Mesothelial cell of epicardium (in vitro differentiated cells): ENCODE measurements around the gene ZPLD1. TPM values are rescaled to one million over a fixed set of nuclear protein-coding genes. Genes with fewer than 3 reads are reported as not detected.

Experiments used
- DNase-seq, 2 experiments: peaks; one replicate each; pipeline ENCODE4 v3.0.0; 2021; ENCODE audit warnings: low spot score in 2 of 2; ENCODE audit not compliant: unreplicated experiment in 2 of 2
- H3K27ac Mint-ChIP-seq: 2 replicates; pipeline ENCODE4 v1.8.0; 2021; ENCODE audit warnings: mixed read lengths
- H3K27me3 Mint-ChIP-seq: 2 replicates; pipeline ENCODE4 v1.8.0; 2021; ENCODE audit warnings: low read depth, mixed read lengths
- H3K36me3 Mint-ChIP-seq: 2 replicates; pipeline ENCODE4 v1.8.0; 2021; ENCODE audit warnings: mixed read lengths
- H3K4me1 Mint-ChIP-seq: 2 replicates; pipeline ENCODE4 v1.8.0; 2021; ENCODE audit warnings: mixed read lengths
- H3K4me3 Mint-ChIP-seq: 2 replicates; pipeline ENCODE4 v1.8.0; 2021; ENCODE audit warnings: mild to moderate bottlenecking, moderate library complexity, mixed read lengths
- H3K9me3 Mint-ChIP-seq: 2 replicates; pipeline ENCODE4 v1.8.0; 2021; ENCODE audit warnings: mixed read lengths
- CTCF ChIP-seq: fragments of 200-600 bp; sonication (generic); IDR thresholded peaks from one replicate; pipeline ENCODE4 v1.5.0; 2021; ENCODE audit warnings: antibody characterized with exemption; ENCODE audit not compliant: unreplicated experiment
- total RNA-seq: library from RNA; stranded (reverse); gene quantifications from 3 replicates; pipeline ENCODE4 v1.2.1, GENCODE V29; 2021

ZPLD1 gene
- total RNA-seq, 1 donor from 2014 or later: 0.07 TPM

- no peak overlapping the region for H3K27ac Mint-ChIP-seq
- H3K4me1 Mint-ChIP-seq: no peaks in the 10 kb centered on the region
- TF ChIP-seq CTCF: no peak
- no peak for DNase-seq
- no peaks in the 10 kb centered on the region for H3K27me3 Mint-ChIP-seq
- no peaks in the 10 kb centered on the region for H3K9me3 Mint-ChIP-seq
- no peak overlapping the region for H3K4me3 Mint-ChIP-seq
- H3K36me3 Mint-ChIP-seq: no peaks in the 10 kb centered on the region
Measured at GRCh38 chr3:102398176-102398575, 36.6 kb upstream of the ZPLD1 start.

- Mint-ChIP-seq H3K4me1 (no peaks in the 10 kb centered on the region), H3K36me3 (no peaks in the 10 kb centered on the region), H3K4me3 (no peak overlapping the region), H3K27me3 (no peaks in the 10 kb centered on the region), H3K27ac (no peak overlapping the region), H3K9me3 (no peaks in the 10 kb centered on the region)
- DNase-seq: no peak
- TF ChIP-seq CTCF: no peak
Measured at GRCh38 chr3:102398666-102399065, 36.1 kb upstream of the ZPLD1 start.

- no peak for TF ChIP-seq CTCF
- H3K27me3 Mint-ChIP-seq: no peaks in the 10 kb centered on the region
- no peak for DNase-seq
- H3K9me3 Mint-ChIP-seq: no peaks in the 10 kb centered on the region
- H3K36me3 Mint-ChIP-seq: no peaks in the 10 kb centered on the region
- H3K27ac Mint-ChIP-seq: no peak overlapping the region
- no peaks in the 10 kb centered on the region for H3K4me1 Mint-ChIP-seq
- H3K4me3 Mint-ChIP-seq: no peak overlapping the region
Measured at GRCh38 chr3:102400142-102400541, 34.7 kb upstream of the ZPLD1 start.

GRCh38 chr3:102400766-102401165 is 34.0 kb upstream of the ZPLD1 start:
- H3K27ac Mint-ChIP-seq: no peak overlapping the region
- no peak for DNase-seq
- no peak for TF ChIP-seq CTCF

GRCh38 chr3:102410616-102411015 is 24.2 kb upstream of the ZPLD1 start:
- Mint-ChIP-seq H3K9me3 (no peaks in the 10 kb centered on the region), H3K27ac (no peak overlapping the region), H3K4me1 (peaks cover 2% of the 10 kb centered on the region), H3K36me3 (no peaks in the 10 kb centered on the region), H3K27me3 (peaks cover 8% of the 10 kb centered on the region), H3K4me3 (no peak overlapping the region)
- no peak for DNase-seq
- no peak for TF ChIP-seq CTCF

More at GRCh38 chr3:102400766-102401165, 34.0 kb upstream of the ZPLD1 start:
- Mint-ChIP-seq H3K4me1 (no peaks in the 10 kb centered on the region), H3K27me3 (no peaks in the 10 kb centered on the region), H3K9me3 (no peaks in the 10 kb centered on the region), H3K36me3 (no peaks in the 10 kb centered on the region), H3K4me3 (no peak overlapping the region)

GRCh38 chr3:102415553-102415952 is 19.3 kb upstream of the ZPLD1 start:
- no peaks in the 10 kb centered on the region for H3K9me3 Mint-ChIP-seq
- H3K4me3 Mint-ChIP-seq: no peak overlapping the region
- H3K27ac Mint-ChIP-seq: no peak overlapping the region
- TF ChIP-seq CTCF: no peak
- peaks cover 7% of the 10 kb centered on the region for H3K4me1 Mint-ChIP-seq
- no peak for DNase-seq
- H3K27me3 Mint-ChIP-seq: peaks cover 3% of the 10 kb centered on the region
- no peaks in the 10 kb centered on the region for H3K36me3 Mint-ChIP-seq
